H1 (cell line): Measurements from ENCODE around the gene FAM53A. TPM values are rescaled to one million over a fixed set of nuclear protein-coding genes. Genes with fewer than 3 reads are reported as not detected.

Experiments
- SIN3A ChIP-seq, 2 experiments: IDR thresholded peaks in 1 of 2; conservative IDR thresholded peaks in 1 of 2; 2 replicates each; pipeline ENCODE4 v1.6.1; 2011 to 2012; ENCODE audit warnings: low read length in 2 of 2, improper control_type of control experiment in 1 of 2, low read depth in 1 of 2, mild to moderate bottlenecking in 1 of 2
- YY1 ChIP-seq: IDR thresholded peaks from 2 replicates; pipeline ENCODE4 v1.6.1; 2011; ENCODE audit warnings: low read depth, mild to moderate bottlenecking, low read length
- ZNF274 ChIP-seq: IDR thresholded peaks from 2 replicates; pipeline ENCODE4 v1.7.0; 2012; ENCODE audit warnings: low read length, borderline replicate concordance; ENCODE audit errors: extremely low read depth
- polyA plus RNA-seq, 7 experiments: library from polyadenylated mRNA; depleted of rRNA in 3 of 7; stranded (reverse) in 5 of 7; unstranded in 2 of 7; fragments of >200 nt in 5 of 7; fragments of 200-250 nt in 2 of 7; gene quantifications; 1 replicate in 5 of 7; 2 replicates in 1 of 7; 4 replicates in 1 of 7; pipeline versions ENCODE4 v1.2.1 to v1.2.3, GENCODE V29; 2011 to 2013; ENCODE audit warnings: missing spikeins in 2 of 7, mixed read lengths in 2 of 7
- total RNA-seq: library from RNA; stranded (reverse); fragmentation: NEBNext Ultra II Directional; extraction: Animal tissue kit (Norgen Biotek cat#: 25700); gene quantifications from 2 replicates; pipeline ENCODE4 v1.2.1, GENCODE V29; 2021

FAM53A gene
- total and polyA plus RNA-seq, 2 of the 8 experiments (the other 6 are each of a cell fraction or from before 2014, with no cell fraction given), result 1.9 to 2.0 TPM

DNA sequence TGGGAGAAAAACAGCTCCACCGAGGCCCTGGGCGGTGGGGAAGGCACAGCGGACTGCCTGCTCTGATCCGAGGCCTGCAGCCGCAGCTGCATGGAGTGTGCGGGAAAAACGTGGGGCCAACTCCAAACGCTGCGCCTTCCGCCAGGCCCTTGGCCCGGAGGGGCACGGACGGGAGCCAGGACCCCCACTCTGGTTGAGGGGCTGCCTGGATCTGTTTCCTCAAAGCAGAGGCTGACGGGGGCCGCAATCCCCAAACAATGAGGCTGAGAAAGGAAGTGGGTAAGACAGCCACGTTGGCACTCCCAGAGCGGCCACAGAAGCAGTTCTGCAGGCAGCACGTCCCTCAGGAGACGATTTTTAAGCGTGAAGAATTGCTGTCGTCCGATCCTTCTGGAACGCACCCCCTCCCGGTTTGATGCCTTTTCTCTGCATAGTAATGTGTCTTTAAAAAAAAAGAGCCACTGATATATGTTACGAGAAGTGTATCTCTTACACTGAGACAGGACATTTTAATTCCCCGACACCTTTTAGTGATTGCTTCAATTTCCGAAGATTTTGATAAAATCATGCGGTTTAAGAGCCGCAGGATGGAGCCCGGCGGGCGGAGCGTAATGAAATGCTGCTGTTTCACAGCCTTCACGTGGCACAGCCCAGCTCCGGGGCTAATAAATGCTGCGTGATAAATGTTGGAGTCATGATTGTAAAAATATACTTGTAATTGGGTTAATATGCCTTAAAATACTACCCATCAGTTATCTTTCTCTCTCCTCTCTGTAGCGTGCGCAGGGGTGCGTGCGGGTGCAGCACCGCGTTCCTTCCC is 85.7 kb downstream of the FAM53A start (continued):
- no peak for TF ChIP-seq ZNF274
- no peak for TF ChIP-seq YY1
- TF ChIP-seq SIN3A (conservative IDR thresholded peaks at IDR 0.05 in 1 of 2, IDR thresholded peaks at IDR 0.05 in 1 of 2; ENCODE audit: low read depth in 1 of 2, low read length in 2 of 2), result no peak
